HPDE6-E6E7 (cell line): ENCODE data around the gene PRKD2.

Source experiments
- DNase-seq: peaks from one replicate; pipeline ENCODE4 v3.0.0; 2011; ENCODE audit warnings: missing footprints; ENCODE audit errors: extremely low spot score

Gene PRKD2

DNA sequence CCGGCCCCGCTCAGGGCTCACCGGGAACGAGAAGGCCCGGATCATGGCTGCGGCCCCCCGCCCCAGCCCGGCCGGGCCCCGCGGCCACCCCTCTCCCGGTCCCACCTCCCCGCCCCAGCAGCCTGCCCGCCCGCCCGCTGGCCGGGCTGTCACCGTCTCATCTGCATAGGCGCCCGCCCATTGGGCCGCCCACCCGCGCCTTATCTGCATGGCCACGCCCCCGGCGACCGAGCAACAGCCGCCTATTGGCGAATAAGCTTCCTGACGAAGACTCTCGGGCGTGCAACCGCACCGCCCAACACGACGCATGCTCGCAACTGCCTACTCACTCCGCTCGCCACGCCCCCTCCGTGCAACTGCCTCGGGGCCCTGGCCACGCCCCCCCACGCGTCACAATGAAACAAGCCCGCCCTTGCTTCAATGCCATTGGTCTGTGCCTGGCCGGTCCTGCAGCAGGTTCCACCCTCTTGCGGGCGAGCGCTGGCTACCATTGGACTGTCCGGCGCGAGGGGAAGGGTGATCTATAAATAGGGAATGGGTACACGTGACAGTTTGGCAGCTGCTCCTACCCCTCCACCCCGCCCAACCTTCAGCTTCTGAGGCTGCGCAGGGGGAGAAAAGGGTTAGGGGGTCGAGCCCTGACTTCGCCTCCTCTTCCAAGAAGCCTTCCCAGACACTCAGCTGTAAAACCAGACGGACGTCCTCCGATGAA, 55.7 kb downstream of the PRKD2 start, which contains the start of gene DACT3:
TSS of gene DACT3 (minus strand) at position 163 of the 712 bp plus-strand sequence. CDS start at position 45, 118 bp downstream.
- peak; percentile 97 for DNase-seq

DNA sequence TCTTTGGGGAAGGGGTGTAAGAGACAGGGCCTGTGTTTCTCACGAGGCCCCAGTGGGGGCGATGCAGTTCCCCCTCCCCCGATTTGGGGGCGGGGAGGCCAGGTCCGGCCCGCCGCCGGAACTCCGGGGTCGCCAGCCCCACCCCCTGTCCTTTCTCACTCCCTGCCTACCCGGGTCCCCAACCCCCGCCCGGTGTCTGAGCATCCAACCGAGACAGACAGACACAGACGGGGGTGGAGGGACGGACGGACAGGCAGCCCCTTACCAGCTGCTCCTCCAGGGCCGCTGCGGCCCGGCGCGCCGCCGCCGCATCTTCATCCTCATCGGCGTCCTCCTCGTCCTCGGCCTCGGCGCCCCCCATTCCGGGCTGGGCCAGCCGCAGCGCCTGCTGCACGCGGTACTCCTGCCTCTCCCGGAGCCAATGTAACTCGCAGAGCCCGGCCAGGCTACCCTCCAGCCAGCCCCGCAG, 56.3 kb downstream of the PRKD2 start:
- no peak for DNase-seq

DNA sequence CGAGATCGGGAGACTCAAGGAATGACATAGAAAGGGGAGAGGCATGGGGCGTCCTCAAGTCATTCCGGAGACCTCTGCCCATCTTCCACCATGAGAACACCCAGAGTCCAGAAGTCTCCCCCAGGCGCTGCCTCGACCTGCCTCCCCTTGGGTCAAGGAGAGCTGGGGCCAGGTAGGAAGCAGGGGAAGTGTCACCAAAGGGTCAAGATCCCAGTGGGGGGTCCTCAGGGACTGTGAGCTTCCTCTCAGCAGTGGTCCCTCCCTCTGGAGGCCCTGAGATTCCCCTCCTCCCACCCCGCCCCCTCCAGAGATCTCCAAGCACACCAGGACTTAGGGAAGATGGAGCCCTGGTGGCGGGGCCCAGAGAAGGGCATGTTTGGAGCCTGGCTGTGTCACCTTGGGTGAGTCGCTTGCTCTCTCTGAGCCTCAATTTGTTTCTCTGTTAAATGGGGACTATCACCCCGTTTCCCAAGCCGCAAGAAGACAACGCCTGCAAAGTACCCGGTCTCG, 56.9 kb downstream of the PRKD2 start:
- no peak for DNase-seq

DNA sequence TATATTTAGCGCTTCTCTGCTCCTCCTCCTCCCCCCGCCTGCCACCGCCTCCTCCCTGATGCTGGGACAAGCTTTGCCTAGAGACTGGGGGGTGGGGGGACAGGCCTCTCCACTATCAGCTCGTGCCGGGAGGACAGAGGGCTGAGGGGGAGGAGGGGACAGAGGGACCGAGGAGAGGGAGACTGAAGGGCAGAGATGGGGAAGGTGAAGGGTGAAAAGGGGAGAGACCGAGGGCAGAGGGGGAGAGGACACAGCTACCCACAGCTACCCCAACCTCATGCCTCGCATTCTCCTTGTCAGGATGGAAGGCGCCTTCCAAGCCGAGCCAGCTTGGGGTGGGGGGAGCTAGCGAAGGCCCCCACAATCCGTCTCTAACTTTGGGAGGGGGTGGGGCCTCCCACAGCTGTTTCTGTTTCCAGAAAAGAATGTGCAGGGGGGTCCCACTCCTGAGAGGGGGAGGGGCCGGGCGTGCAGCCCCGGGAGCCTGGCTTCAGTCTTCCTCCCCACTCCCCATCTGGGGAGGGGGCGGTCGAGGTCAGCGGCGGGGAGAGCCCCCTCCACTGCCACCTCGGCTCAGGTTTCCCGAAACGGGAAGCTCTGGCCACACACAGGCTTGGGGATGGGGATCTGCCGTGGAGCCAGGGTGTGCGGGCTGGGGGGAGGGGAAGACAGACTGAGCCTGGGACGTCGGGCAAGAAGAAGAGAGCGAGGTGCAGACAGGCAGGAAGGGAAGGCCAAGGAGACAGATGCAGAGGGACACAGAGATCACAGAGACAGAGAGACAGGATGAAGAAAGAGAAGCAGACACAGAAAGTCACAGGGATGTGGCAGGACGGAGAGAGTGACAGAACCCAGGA, 57.5 kb downstream of the PRKD2 start:
- DNase-seq: no peak

DNA sequence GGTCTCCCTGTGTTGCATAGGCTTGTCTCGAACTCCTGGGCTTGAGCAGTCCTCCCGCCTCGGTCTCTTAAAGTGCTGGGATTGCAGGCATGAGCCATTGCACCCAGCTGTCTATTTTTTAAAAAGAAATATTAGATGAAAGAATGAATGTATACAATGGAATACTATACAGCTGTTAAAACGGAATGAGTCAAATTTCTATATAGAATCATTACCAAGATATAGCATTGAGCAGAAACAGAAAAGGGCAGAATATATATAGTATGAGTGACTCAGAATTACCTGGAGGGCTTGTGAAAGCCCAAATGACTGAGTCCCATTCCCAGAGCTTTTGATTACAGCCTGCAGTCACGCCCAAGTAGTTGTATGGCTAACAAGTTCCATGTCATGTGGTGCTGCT, 60.4 kb downstream of the PRKD2 start:
- DNase-seq: no peak

DNA sequence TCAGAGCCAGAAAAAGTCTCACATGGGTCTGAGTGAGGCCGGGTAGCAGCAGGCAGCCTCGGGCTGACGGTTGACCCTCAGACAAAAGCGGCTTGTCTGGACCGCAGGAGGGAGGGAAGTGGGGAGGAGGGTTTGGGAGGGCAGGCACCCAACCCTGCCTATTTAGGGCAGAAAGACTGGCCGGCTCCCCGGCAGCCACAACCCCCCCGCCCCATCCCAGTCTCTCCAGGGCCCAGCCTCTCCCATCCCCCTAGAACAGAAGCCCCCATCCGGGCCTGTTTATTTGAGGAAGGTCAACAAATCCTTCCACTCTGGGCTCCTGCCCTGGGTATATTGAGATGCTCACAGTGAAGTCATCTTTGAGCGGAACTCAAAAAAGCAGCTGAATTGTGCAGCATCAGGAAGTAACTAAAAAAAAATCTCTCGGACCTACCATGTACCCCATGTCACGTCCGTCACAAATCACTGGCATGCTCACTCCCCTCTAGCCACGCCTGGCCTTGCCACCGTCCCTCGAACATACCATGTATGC, 62.2 kb downstream of the PRKD2 start:
- DNase-seq: no peak

DNA sequence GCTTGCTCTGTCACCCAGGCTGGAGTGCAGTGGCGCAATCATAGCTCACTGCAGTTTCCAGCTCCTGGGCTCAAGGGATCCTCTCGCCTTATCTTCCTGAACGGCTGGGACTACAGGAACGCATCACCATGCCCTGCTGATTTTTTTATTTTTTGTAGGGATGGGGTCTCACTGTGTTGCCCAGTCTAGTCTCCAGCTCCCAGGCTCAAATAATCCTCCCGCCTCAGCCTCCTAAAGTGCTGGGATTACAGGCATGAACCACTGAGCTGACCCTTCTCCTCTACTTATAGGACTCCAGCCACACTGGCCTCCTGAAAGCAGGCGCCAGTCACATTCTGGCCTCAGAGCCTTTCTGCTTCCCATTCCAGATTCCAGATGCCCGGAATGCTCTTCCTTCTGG, 66.5 kb downstream of the PRKD2 start:
- no peak for DNase-seq

DNA sequence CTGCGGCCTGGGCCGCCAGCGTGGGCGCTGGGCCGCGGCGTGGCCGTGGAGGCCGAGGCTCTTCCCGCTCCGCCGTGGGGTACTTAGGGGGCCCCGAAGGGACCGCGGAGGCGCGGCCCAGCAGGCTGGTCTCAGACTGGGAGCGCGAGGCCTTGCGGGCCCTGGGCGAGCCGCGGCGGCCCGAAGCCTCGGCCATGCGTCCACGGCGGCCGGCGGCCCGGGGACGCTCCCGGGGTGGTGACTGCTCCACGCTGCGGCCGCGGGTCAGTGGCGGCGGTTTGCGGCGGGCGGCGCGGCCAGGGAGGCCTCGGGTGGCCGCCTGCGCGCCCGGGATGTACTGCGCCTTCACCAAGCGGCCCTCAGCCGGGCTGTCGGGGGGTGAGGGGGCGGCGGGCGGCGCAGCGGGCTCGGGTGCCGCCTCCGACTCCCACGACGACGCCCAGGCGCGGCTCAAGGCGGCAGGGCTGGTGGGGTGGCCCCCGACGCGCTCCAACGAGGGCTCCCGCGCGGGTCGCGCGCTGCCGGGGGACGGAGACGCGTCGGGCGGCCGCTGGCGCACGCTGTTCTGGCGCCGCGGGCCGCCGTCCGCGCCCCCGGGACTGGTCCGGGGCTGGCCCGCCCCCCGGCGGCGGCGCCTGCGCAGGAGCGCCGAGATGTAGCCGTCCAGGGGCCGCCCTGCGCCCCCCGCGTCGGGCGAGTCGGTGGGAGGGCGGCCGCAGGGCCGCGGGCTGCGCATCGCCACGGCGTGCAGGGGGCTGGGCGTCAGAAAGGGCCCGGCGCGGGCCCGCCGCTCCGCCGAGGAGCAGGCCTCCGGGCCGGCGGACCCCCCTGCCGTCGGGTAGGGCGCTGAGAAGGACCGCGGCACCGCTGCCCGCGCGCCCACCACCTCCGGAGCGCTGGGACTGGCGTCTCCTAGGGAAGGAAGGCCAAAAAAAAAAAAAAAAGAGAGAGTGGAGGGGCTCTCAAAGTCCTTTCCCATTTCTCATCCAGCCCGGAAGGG, 67.7 kb downstream of the PRKD2 start:
- no peak for DNase-seq

DNA sequence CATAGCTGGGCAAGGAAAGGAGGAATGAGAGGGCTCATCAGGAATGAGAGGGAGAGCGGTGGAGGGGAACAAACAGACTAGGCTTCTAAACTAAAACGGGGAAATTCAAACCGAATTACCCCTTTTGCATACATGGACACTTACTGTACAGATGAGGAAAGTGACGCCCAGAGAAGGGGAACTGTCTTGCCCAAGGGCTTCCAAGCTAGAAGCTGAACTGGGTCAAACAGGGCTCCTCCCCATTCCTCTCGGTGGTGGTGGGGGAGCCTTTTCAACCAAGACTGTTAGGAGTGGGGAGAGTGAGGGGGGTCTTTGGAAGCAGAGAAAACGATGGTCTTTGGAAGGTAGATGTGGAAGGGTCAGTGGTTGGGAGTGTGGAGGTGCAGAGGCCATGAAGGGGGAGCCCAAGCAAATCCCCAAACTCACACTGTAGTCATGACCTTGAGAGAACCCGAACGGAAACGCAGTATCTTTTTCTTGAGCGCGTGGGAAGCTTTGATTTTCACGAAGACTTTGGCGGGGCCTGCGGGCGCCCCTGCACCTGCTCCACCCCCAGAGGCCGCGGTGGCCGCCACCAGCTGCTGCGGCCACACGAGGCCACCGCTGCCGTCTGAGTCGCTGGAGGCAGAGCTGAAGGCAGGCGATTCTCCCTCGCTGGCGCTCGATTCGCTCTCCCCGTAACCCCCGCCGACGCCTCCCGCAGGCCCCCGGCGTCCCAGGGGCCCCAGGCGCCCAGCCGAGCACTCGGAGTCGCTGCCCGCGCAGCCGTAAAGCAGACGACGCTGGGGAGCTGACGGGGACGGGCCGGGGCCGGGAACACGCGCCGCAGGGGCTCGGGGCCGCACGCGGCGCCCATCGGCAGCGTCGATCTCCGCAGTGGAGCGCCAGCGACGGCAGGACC, 68.6 kb downstream of the PRKD2 start:
- no peak for DNase-seq

DNA sequence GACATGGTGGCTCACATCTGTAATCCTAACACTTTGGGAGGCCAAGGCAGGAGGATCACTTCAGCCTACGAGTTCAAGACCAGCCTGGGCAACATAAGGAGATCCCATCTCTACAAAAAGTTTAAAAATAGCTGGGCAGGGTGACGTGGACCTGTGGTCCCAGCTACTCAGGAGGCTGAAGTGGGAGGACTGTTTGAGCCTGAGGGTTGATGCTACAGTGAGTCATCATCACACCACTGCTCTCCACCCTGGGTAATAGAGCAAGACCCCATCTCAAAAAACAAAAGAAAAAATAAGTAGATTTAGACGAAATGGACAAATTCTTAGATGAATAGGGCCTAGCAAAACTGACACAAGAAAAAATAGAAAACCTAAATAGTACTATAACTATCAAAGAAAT, 70.5 kb downstream of the PRKD2 start:
- no peak for DNase-seq

DNA sequence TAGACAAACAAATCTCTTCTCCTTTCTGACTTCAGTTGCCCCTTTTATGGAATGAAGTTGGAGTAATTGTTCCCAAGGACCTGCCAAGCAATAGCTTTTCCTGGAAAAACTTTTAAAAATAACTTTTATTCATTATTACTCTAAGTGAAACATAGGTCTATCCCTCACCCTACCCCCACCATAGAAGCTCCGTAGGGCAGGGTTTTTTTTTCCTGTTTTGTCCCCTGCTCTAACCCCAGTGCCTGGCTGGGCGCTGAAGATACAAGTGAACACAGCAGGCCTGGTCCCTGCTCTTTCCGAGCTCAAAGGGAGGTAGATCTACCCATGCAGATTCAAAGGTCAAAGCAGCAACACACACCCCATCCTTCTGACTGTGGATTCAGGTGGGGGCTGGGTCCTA, 72.2 kb downstream of the PRKD2 start:
- no peak for DNase-seq

DNA sequence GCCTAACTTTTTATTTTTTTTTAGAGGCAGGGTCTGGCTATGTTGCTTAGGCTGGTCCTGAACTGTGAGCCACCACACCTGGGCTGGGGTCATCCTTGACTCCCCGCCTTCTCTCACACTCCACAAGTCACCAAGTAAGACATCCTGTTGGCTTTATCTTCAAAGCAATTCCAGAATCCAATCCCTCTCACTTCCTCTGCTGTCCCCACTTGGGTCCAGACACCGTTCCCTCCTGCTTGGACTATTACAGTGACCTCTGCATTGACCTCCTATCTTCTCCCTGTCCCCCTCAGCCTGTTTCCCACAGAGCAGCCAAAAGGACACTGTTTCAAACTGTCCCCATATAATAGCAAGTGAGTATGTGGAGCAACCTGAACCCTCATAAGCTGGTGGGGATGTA, 76.3 kb downstream of the PRKD2 start:
- no peak for DNase-seq

DNA sequence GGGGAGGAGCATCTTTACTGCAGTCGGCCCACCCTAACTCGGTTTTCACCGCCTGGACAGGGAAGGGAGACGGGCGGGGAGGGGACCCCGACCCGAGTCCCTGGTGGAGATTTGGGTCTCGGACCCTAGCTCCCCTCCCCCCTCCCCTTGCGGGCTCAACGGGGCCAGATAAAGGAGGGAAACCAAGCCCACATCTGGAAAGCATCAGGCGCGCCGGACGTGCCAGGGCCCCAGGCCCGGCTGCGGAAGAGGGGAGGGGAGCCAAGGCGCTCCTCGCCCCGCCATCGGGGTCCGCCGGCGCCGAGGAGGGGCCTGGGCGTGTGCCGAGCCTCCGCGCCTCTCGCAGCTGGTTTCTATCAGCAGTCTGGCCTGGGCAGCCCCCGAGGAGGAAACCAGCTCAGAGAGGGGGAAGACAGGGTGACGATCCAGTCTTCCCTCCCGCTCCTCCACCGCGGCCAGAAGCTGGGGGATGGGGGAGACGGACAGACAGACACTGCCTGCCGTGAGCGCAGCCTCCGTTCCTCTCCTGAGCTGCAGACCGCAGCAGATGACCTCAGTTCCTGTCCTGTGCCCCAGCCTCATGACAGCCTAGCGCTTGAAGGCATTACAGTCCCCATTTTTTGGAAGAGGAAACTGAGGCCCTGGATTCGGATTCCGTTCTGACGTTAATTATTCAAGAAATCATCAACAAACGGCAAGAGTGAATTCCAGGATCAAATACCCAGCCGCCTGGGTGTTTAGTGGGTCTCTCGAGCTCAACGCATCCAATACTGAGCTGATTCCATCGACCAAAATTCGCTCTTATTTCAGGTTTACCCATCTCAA, 77.3 kb downstream of the PRKD2 start:
- no peak for DNase-seq

DNA sequence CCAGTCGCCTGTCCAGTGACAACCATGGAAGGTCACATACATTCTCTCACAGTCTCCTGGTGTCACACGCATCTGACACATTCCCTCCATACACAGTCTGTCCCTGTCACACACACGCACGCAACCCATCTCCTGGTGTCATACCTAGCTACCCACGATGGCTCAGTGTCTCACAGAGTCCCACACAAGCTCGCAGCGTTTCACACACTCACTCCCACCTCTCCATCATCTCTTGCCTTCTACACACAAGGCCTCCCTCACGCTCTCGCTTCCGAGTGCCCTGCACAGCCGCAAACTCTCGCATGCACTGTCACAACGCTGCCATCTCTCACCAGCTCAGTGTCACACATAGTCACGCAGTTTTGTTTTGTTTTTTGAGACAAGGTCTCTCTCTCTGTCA, 79.7 kb downstream of the PRKD2 start:
- DNase-seq: no peak

DNA sequence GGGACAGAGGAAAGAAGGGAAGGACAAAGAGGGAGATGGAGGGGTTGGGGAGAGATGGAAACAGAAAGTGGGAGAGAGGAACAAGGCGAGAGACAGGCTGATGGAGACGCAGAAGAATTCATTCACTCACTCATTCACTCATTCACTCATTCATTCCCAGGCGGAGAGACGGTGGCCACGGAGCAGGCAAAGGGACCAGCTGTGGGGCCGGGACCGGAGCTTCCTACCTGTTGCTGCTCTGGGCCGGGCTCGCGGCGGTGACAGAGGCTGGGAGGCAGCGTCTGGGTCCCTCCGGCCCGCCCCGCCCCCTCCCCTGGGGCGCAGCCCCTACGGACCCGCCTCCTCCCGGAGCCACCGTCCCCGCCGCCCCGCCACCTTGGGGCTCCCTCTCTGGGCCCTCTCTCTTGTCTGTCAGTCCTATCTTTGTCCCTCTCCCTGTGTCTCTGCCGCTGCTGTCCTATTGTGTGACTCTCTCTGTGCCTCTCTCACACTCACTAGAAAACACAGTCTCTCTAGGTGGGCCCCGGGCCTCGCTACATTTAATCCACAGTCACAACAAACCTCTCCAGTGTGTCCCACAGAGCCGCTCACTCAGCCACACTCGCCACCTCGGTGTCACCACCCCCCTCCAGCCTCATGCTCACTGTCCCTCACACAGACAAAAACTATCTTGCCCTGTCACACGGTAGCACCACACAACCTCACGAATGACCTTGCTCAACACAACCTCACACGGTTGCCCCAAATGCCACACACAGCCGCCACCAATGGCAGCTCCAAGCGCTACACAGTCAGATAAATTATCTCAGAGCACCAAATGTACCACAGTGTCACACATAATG, 80.8 kb downstream of the PRKD2 start, which contains the start of gene GNG8:
TSS of gene GNG8 (minus strand) at position 283 of the 842 bp plus-strand sequence. CDS start 1,520 bp downstream, outside the sequence.
- DNase-seq: no peak

DNA sequence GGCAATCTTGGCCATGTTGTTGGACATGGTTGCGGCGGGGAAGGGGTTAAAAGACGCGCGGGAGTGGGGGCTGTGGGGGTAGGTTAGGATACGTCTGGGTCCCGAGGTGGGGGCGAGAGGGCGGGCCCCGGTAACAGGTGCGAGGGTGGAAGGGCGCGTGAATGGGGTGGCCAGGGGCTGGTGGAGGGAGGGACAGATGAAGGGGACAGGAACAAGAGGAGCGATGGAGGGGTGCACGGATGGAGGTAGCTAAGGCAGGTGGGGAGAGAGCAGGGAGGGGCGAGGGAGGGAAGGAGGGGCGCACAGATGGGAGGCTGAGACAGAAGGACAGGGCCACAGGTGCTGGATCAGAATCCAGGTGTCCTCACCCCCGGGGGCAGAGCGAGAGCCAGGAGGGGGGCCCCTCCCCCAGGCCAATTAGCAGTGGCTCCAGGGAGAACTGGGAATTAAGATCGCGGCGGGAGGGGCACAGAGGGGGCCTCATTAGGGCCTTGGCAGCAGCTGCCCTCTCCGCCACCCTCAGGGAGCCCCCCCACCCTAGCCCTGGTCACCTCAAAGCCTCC, 82.2 kb downstream of the PRKD2 start:
- no peak for DNase-seq

DNA sequence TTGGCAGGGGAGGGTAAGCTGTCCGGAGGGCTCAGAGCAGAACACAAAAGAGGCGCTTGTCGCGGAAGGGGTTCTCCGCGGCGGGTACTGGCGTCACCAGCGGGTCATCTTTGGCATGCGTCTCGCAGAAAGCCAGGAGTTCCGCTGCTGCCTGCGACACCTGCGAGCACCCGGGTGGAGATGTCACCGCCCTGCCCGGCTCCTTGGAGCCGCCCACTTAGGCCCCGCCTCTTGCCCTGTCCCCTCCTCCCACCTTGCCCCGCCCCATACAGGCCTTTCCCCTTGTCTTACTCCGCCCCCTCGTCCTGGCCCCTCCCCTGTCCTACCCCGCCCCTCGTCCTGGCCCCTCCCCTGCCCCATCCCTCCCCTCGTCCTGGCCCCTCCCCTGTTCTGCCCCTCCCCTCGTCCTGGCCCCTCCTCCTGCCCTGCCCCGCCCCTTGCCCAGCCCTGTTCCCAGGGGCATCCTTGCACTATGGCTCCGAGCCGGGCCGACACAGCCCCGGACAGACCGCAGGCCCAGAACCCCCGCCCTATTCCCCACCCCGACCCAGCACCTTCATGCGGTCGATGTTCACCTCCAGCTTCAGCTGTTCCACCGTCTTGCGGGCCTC, 82.8 kb downstream of the PRKD2 start:
- DNase-seq: peak; percentile 87
